Right kidney (tissue), 1 donor: ENCODE data around the gene ADGRF5.

ENCODE experiments used
- DNase-seq: peaks from one replicate; pipeline ENCODE4 v3.0.0-alpha.2; 2016

ADGRF5 gene

GRCh38 chr6:46933751-46934150 lies 12.0 kb upstream of the ADGRF5 start:
- DNase-seq, result no peak

GRCh38 chr6:46932526-46933319 lies 11.0 kb upstream of the ADGRF5 start:
- DNase-seq, result no peak

DNA sequence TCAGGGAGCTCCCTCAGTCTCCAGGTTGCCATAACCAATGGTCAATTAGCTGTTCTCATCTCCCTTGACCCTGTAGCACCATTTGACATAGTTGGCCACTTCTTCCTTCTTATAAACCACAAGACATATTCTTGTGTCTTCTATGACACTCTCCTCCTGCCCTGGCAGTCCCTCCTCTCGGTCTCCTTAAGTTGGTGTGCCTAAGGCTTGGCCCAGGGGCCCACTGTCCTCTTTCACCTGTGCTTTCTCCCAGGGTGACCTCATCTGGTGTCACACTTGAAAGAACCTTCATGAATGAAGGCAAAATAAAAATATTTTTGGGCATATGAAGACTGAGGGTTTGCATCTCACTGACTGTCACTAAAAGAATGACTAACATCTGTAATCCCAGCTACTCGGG lies 9.7 kb upstream of the ADGRF5 start:
- DNase-seq, result no peak

- no peak for DNase-seq
These were observed 8.6 kb upstream of the ADGRF5 start for GRCh38 chr6:46930331-46930730.

- no peak for DNase-seq
These were observed 5.3 kb upstream of the ADGRF5 start for GRCh38 chr6:46927066-46927465.

DNA sequence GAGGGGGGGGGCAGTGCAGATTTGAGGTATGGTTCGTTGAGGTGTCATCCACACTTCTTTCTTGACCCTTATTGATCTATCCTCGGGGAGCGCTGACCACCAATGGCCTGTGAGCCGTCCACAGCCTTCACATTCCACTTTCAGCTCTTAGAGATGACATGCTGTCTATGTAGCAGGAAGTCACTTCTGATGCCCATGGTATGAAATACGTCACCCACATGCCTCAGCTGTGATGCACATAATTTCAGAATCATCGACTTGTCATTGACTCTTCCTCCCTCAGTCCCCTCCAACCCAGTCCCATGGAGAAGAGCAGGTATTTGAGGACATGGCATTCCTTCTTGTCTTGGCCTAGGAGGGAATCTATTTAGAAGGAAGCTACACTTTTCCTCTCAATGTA lies 4.7 kb upstream of the ADGRF5 start:
- no peak for DNase-seq

DNA sequence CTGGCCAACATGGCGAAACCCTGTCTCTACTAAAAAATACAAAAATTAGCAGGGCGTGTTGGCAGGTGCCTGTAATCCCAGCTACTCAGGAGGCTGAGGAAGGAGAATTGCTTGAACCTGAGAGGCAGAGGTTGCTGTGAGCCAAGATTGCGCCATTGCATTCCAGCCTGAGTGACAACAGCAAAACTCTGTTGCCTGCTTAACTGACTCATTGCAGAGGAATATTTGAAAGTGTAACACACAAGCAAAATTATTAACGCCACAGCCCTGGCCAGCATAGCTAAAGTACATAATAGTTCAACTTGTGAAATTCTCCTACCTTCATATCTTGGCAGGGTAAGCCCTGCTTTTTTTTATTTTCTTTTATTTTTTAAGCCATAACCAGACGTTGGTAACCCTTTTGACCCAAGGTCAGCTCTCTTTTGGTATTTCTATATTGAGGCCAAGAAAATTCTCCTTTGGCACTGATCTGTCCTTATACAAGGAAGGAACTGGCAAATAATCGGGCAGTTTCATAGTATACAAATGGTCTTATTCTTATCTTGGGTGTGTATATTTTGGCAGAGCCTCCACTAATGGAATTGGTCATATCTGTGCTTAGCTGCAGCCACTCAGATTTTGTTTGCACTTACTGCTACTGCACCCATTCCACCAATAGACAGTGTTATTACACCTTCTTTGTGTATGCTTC lies 4.0 kb upstream of the ADGRF5 start:
- no peak for DNase-seq

DNA sequence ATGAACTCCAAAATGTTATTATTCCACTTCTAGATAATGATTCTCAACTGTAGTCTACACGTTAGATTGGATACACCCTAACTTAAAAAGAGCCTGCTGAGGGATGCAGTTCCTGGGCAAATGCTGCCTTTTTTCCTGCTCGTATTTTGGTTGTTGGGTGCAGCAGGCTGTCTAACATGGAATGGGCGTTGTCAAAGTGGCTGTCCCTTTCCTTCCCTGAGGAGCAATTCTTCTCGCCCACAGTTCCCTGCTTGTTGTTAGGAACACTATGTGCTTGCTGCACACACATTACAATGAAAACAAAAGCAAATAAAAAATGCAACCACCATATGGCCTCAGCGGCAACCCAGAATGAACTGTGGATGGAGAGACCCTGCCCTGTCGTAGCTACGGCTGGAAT lies 1.7 kb upstream of the ADGRF5 start:
- no peak for DNase-seq

- DNase-seq, result no peak
These were observed 679 bp downstream of the ADGRF5 start for GRCh38 chr6:46921059-46921458.

DNA sequence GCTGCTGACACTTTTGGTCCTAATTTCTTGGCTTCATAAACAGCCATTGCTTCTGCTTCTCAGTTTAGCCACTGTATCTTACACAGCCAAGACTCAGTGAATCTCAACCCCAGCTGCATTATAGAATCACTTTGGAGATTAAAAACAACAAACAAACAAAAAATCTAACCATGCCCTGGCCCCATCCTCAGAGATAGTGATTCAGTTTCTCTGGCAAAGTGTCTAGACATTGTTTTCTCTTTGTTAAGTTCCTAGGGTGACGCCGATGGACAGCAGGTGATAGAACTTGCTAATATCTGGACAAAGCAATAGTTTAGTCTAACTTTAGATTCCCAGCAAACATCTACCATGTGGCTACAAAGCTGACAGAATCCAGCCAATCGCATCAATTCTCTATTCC lies 2.9 kb downstream of the ADGRF5 start:
- no peak for DNase-seq

DNA sequence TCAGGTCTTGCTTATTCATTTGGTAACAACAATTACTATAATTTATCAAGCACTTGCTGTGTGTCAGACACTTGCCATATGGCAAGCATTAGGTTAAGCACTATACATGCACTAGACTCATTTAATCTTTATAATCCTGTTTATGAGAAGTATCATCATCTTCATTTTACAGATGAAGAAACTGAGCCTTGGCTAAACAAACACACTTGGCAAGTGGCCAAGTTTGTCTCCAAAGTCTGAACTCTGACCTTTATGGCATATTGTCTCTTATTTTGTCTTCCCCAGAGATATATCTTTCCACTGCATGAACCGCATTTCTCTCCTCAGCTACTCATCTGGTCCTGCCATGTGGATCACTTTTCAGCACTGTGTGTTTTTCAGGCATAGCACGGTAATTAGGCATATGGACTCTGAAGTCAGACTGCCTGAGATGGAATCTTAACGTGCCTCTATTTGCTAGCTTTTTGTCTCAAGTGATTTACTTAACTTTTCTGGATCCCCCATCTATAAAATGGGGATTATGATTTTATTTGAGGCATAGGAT lies 4.7 kb downstream of the ADGRF5 start:
- no peak for DNase-seq

DNA sequence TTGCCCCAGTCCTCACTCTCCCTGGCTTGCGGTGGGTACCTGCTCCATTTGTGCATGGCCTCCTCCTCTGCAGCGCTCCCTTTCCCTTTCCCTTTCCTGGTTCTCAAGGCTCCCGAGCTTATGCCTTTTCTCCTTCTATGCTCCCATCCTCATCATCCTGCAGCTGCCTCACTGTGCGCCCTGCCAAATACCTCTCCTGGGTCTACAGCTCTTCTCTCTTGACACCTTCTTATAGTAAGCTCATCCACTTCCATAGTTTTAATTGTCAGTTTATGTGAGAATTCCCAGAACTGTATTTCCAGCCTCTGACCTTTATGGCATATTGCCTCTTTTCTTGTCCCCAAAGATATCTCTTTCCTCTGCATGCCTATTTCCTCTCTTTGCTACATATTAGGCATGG lies 5.9 kb downstream of the ADGRF5 start:
- no peak for DNase-seq

- DNase-seq, result no peak
These were observed 6.4 kb downstream of the ADGRF5 start for GRCh38 chr6:46915380-46915779.

GRCh38 chr6:46914279-46914810 lies 7.4 kb downstream of the ADGRF5 start:
- no peak for DNase-seq

DNA sequence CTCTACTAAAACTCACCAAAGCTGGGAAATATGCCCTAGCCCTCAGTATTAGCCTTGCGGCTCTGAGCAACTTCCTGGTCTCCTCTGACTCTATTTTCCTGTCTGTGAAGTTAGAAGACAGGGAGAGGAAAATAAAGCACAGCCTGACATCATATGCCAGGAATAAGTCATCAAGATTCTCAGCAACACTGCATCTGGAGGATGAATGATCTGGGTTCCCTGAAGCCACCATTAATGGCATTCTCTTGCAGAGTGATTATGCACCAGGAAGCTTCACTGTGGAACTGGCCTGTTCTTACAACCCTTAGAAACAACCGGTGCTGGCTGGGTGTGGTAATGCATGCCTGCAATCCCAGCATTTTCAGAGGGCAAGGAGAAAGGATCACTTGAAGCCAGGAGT lies 12.4 kb downstream of the ADGRF5 start:
- DNase-seq, result no peak

DNA sequence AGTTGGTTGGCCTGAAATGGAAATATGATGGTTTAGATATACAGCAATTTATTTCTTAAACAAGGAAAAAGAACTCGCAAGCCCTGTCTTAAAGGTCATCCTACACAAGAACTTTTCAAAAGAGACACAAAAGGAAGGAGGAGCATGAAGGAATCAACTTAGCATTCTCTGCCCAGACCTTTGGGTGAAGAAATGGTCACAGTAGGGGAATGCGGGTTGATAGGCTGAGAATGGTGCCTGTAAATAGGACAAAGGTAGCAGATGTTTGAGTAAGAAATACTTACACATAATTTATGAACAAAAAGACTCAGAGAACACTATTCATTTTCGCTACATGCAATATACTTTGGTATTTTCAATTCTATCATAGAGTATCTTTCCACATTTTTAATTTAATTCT lies 15.0 kb downstream of the ADGRF5 start:
- DNase-seq, result no peak

GRCh38 chr6:46904117-46904516 lies 17.6 kb downstream of the ADGRF5 start:
- no peak for DNase-seq

DNA sequence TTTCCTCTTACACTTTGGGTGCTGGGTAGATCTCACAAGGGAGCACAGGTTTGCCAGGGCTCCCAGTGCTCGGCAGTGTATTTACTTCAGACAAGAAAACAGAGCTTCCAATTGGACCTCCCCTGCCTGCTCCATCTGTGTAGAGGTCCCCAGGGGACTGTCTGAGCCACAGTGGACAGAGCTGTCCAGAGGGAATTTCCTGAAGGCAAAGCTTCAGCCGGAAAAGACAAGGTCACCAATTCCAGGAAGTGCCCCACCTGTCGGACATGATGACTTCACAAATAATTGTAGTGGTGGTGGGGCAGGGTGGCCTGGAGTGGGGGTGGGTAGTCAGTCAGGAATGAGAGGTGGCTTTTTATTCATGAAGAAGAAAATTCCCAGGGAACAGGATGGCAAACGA lies 18.6 kb downstream of the ADGRF5 start:
- no peak for DNase-seq

DNA sequence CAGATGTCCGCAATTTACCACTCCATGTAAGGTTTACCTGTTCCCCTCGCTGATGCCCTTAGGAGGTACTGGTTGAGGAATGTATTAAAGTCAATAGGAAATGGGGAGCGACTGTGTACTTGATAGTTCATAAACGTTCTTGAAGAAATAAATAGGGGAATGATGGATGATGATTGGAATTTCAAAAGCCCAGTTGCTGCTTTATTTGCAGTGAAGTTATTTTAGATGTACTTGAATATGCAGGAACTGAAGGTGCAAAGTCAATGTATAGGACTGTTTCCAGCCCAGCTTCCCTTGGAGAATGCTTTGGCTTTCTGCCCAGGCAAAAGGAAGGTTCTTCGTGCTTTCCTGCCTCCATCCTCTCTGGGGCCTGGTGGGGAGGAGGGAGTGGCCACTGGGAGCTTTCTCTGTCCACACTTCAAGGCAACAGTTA lies 19.8 kb downstream of the ADGRF5 start:
- DNase-seq, result no peak

GRCh38 chr6:46900266-46900665 lies 21.5 kb downstream of the ADGRF5 start:
- DNase-seq, result no peak

DNA sequence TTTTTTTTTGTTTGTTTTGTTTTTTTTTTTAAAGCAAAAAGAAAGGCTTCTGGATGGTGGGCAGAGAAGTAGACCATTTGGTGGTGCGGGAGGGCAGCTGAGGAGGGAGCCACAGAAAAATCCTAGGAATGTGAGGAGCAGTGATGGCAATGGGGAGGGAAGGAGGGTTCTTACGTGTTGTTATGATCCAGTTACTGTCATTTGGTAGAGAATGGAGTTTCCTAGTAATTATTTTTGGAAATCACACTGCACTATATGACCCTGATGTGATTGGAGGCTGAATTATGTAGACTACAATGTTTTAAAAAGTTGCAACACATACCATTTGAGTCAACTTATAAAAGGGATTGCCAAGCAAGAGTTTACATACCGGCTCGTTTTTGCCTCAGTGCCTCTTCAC lies 22.1 kb downstream of the ADGRF5 start:
- no peak for DNase-seq

DNA sequence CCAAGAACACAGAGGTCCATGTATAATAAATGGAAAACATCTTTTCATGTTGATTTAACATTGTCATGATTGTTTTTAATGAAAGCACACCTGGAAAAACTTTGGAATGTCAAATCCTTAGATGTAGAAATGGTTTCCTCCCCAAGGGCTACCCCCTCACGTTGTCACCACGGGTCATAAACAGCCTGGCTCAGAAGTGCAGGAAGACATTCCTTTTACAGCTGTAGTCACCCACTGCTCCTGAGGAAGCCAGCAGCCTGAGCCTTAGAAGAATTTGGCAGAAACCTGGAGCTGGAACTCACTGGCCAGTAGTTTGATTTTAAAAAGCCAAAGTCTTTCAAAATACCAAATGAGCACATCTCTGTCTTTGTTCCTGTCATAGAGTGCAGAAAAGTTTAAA lies 23.7 kb downstream of the ADGRF5 start:
- no peak for DNase-seq

GRCh38 chr6:46896871-46897270 lies 24.9 kb downstream of the ADGRF5 start:
- DNase-seq, result no peak

- DNase-seq, result no peak
These were observed 25.8 kb downstream of the ADGRF5 start for GRCh38 chr6:46895930-46896329.
